Stimulated activated CD4-positive, alpha-beta T cell treated with anti-CD3 and anti-CD28 coated beads, Interleukin-4, amount 100 ng/mL, for 48 hours (primary cell): Measurements from ENCODE around the gene TGFB1.
"Not testable (repeated sequence)": the region's sequence is repeated elsewhere in the genome, so short reads cannot be mapped to it uniquely, and the experiment has no call there.

Source experiments
- DNase-seq, 2 donors: peaks; one replicate each; pipeline ENCODE4 v3.0.0-alpha.2; 2020; ENCODE audit warnings: low read depth in 2 of 2

TGFB1 gene

DNA sequence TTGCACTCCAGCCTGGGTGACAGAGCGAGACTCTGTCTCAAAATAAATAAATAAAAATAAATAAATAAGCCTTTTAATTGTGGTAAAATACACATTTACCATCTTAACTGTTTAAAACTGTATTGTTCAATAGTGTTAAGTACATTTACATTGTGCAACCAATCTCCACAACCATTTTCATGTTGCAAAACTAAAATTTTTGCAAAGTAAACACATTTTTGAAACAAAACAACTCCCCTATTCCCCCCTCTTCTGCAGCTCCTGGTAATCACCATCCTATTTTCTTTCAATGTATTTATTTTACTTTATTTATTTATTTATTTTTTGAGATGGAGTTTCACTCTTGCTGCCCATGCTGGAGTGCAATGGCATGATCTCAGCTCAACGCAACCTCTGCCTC, 16.0 kb upstream of the TGFB1 start:
- DNase-seq, result no peak

DNA sequence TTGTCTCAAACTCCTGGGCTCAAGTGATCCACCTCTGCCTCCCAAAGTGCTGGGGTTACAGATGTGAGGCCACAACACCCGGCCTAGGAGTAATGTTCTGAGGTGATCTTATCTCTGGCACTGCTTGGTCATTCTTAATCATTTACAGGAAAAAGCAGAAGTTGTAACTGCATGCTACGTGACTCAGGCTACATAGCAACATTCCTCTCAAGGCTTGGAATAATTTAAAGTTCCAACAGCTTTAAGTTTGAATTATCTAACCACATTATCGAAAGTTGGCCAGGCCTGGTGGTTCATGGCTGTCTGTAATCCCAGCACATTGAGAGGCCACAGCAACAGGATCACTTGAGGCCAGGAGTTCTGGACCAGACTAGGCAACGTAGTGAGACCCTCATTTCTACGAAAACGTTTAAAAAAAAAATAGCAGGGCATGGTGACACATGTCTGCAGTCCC, 14.2 kb upstream of the TGFB1 start:
- DNase-seq, result no peak

- DNase-seq, result no peak
Measured at GRCh38 chr19:41366089-41366488, 12.4 kb upstream of the TGFB1 start.

DNA sequence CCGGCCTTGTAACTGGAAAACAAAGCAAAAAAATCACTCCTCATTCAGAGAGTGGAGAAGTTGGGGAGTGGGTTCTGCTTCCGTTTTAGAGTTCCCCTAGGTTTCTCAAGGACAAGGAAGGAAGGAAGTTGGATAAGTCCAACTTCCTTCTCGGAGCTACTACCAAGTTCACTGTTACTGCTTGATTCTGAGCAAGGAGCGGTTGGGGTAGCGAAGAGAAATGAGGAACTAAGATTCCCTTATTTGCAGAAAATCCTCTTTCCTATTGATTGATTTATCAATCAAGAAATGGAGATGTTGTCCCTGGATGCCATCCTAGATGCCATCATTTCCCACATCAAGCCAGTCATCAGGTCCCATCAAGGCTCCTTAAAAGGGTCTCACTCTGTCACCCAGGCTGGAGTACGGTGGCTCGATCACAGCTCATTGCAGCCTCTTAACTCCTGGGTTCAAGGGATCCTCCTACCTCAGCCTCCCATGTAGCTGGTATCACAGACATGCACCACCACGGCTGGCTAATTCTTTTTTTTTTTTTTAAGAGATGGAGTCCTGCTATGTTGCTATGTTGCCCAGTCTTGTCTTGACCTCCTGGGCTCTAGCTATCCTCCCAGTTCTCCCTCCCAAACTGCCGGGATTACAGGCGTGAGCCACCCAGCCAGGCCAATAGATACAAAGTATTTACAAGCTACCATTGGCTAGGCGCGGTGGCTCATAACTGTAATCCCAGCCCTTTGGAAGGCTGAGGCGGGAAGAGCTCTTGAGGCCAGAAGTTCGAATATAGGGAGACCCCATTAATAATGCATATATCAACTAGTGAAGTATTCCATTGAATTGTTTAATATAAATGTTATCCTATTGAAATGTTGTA, 11.0 kb upstream of the TGFB1 start:
- DNase-seq, result no peak

GRCh38 chr19:41363753-41364523, 10.2 kb upstream of the TGFB1 start, which contains the start of gene B9D2:
Gene B9D2 (minus strand): TSS chr19:41364149. CDS start chr19:41363519, 630 bp downstream.
- peak; percentile 95 to 98 for DNase-seq

DNA sequence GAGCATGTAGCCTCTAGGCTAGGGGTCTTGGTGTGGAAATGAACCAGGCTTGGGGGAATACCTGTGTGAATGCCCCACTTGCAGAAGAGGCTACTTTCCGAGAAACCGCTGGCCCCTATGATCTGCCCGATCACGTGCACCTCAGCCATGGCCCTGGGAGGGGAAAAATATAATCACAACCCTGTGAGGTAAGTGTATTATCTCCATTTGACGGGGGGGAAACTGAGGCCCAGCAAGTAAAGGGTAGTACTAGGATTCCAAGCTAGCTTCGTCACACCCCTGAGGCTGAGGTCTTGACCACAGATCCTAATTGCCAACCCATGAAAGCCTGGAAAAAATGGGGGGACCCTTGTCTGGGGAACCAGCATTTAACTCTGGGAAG, 9.6 kb upstream of the TGFB1 start:
- DNase-seq, result no peak

GRCh38 chr19:41362143-41362847, 8.6 kb upstream of the TGFB1 start:
- DNase-seq, result no peak

GRCh38 chr19:41359741-41360140, 6.0 kb upstream of the TGFB1 start:
- no peak for DNase-seq

DNA sequence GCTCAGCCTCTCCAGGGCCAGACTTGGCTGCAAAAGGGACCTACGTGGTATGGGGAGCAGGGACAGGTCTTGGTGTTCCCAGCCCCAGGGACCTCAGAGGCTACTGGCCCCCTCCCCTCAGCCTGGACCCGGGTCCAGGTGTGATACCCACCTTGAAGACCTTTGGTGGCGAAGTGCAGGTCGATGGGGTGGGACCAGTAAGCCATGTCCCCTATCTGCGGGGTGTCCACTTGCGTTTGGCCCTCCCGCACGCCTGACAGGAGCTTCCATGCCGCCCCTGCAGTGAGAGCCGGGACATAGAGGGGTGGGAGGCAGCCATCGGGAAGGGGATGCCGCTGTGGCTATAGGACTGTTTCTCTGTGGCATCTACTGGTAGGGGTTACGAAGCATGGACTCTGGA, 4.0 kb upstream of the TGFB1 start:
- DNase-seq, result no peak

GRCh38 chr19:41356984-41357739, 3.4 kb upstream of the TGFB1 start:
- DNase-seq, result no peak

GRCh38 chr19:41355802-41356201, 2.1 kb upstream of the TGFB1 start:
- no peak for DNase-seq

GRCh38 chr19:41355035-41355434, 1.3 kb upstream of the TGFB1 start:
- no peak for DNase-seq

DNA sequence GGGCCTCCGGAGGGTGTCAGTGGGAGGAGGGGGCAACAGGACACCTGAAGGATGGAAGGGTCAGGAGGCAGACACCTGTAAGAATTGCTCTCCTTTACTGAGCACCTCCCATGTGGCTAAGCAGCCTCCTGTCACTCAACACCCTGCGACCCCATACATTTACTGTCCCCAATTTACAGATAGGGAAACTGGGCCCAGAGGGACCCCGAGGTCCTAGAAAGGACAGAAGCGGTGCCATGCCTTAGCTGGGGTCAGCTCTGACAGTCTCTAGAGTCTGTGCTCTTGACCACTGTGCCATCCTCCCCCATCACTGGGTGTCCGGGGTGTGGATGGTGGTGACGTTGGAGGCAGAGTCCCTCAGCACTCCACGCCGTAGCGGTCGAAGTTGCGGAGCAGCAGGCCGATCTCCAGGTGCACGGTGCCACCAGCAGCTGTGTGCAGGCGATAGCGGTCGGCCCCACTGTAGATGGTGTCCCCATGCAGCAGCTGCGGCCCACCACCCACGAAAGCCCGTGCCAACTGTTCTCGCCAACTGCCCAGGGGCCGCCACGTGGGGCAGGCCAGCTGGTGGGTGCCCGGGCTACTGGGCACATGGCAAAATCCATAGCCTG, 726 bp upstream of the TGFB1 start:
- no peak for DNase-seq

DNA sequence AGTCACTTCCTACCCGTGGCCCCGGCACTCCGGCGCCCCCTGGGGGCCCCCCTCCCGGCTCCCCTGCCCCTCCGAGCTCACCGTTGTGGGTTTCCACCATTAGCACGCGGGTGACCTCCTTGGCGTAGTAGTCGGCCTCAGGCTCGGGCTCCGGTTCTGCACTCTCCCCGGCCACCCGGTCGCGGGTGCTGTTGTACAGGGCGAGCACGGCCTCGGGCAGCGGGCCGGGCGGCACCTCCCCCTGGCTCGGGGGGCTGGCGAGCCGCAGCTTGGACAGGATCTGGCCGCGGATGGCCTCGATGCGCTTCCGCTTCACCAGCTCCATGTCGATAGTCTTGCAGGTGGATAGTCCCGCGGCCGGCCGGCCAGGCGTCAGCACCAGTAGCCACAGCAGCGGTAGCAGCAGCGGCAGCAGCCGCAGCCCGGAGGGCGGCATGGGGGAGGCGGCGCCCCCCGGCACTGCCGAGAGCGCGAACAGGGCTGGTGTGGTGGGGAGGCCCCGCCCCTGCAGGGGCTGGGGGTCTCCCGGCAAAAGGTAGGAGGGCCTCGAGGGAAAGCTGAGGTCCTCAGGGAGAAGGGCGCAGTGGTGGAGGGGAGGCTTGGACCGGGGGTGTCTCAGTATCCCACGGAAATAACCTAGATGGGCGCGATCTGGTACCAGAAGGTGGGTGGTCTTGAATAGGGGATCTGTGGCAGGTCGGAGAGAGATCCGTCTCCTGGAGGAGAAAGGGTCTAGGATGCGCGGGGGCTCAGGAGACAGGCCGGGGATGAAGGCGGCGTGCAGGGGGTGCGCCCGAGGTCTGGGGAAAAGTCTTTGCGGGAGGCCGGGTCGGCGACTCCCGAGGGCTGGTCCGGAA, 885 bp downstream of the TGFB1 start:
- DNase-seq, result peak; percentile 66

- DNase-seq, result no peak
Measured at GRCh38 chr19:41352279-41352608, 1.5 kb downstream of the TGFB1 start.

- peak; percentile 66 to 74 for DNase-seq
Measured at GRCh38 chr19:41351339-41352245, 2.1 kb downstream of the TGFB1 start.

DNA sequence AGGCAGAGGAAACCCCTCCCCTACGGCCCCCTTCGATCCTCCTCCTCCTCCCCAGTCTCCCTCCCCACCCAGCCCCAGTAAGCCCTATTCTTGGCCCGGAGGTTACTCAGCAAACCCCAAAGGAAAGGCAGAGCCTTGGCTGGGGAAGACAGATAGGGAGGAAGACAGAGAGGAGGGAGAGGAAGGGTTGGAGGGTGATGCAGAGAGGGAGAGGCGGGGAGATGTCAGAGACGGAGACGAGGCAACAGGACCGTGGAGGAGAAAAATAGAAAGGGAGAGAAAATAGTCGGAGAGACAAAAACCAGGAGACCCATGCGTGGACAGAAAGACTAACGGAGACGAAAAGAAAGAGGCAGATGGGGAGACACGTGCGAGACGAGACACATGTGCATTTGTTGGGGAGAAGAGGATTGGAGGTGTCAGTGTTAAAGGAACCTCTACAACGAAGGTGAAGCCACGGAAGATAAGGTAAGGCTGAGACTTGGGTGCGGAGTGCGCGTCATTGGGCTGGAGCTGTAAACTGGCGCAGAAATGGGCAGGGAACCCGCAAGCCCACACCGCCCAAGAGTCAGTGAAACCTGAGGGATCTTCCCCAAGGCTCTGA, 2.9 kb downstream of the TGFB1 start:
- DNase-seq, result no peak

DNA sequence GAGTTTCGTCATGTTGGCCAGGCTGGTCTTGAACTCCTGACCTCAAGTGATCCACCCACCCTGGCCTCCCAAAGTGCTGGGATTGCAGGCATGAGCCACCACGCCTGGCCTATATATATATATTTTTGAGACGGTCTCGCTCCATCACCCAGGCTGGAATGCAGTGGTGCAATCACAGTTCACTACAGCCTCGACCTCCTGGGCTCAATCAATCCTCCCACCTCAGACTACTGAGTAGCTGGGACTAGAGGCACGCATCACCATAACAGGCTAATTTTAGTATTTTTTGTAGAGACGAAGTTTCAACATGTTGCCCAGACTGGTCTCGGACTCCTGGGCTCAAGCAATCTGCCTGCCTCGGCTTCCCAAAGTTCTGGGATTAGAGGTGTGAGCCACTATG, 6.8 kb downstream of the TGFB1 start:
- DNase-seq, result not testable (repeated sequence)

GRCh38 chr19:41344162-41344561, 9.6 kb downstream of the TGFB1 start:
- DNase-seq, result no peak
